ENCODE data around the gene NFS1.

The NFS1 gene

DNA sequence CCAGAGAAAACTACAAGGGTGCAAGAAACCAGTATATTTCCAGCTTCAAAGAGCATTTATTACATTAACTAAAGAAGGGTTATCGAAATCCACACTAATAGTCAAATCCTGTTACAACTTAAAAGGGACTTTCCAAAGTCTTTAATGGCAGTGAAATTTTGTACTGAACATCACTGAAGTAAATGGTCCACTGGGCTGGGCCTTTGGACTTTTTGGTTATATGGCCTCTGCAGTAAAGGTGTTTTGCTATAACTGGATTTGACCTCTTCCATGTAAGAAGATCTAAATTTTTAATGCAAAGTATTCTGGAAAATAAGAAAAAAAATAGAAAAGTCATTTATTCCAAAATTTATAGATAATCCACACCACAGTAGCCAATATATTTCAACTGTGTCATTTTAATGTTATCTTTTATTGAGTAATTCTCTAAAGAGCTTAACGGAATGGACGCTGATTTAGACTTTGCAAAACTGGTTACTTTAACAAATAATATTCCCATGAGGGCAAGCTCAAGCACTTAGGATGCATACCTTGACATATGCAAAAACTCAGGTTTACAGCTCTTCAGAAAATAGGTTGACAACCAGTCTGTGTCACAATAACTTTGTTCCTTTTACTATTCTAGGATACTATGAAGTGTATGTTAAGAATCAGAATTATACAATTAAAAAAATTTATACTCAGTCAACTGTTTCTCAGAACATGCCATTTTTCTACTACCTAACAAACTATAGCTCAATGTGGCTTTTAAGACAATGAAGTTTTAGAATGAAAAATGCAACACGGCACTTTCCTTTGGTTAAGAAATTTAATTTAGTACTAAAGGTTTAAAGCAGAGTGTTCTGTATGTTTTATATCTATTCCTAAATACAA lies 35.9 kb upstream of the NFS1 start:
- Histone ChIP-seq H3K27ac (replicated peaks) (no peak overlapping the region), H3K4me3 (replicated peaks; ENCODE audit: insufficient read depth, low read length) (no peak overlapping the region), H3K27me3 (ENCODE audit: insufficient read depth, poor library complexity, severe bottlenecking) (no peaks in the 10 kb centered on the region)
- TF ChIP-seq GABPA (IDR thresholded peaks at IDR 0.05; ENCODE audit: low read depth) (no peak), SPI1 (IDR thresholded peaks at IDR 0.05; ENCODE audit: borderline replicate concordance, low read depth) (no peak), POLR2AphosphoS5 (IDR thresholded peaks at IDR 0.05; ENCODE audit: low read depth) (no peak)
- TF ChIP-seq, protein P1, sequence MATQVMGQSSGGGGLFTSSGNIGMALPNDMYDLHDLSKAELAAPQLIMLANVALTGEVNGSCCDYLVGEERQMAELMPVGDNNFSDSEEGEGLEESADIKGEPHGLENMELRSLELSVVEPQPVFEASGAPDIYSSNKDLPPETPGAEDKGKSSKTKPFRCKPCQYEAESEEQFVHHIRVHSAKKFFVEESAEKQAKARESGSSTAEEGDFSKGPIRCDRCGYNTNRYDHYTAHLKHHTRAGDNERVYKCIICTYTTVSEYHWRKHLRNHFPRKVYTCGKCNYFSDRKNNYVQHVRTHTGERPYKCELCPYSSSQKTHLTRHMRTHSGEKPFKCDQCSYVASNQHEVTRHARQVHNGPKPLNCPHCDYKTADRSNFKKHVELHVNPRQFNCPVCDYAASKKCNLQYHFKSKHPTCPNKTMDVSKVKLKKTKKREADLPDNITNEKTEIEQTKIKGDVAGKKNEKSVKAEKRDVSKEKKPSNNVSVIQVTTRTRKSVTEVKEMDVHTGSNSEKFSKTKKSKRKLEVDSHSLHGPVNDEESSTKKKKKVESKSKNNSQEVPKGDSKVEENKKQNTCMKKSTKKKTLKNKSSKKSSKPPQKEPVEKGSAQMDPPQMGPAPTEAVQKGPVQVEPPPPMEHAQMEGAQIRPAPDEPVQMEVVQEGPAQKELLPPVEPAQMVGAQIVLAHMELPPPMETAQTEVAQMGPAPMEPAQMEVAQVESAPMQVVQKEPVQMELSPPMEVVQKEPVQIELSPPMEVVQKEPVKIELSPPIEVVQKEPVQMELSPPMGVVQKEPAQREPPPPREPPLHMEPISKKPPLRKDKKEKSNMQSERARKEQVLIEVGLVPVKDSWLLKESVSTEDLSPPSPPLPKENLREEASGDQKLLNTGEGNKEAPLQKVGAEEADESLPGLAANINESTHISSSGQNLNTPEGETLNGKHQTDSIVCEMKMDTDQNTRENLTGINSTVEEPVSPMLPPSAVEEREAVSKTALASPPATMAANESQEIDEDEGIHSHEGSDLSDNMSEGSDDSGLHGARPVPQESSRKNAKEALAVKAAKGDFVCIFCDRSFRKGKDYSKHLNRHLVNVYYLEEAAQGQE (IDR thresholded peaks at IDR 0.05; ENCODE audit: insufficient replicate concordance, low read depth): no peak
- TF ChIP-seq, protein P2, sequence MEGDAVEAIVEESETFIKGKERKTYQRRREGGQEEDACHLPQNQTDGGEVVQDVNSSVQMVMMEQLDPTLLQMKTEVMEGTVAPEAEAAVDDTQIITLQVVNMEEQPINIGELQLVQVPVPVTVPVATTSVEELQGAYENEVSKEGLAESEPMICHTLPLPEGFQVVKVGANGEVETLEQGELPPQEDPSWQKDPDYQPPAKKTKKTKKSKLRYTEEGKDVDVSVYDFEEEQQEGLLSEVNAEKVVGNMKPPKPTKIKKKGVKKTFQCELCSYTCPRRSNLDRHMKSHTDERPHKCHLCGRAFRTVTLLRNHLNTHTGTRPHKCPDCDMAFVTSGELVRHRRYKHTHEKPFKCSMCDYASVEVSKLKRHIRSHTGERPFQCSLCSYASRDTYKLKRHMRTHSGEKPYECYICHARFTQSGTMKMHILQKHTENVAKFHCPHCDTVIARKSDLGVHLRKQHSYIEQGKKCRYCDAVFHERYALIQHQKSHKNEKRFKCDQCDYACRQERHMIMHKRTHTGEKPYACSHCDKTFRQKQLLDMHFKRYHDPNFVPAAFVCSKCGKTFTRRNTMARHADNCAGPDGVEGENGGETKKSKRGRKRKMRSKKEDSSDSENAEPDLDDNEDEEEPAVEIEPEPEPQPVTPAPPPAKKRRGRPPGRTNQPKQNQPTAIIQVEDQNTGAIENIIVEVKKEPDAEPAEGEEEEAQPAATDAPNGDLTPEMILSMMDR (IDR thresholded peaks at IDR 0.05; ENCODE audit: insufficient read depth, low read length): no peak
- DNase-seq (ENCODE audit: low read depth in 1 of 2, low spot score in 1 of 2): no peak

DNA sequence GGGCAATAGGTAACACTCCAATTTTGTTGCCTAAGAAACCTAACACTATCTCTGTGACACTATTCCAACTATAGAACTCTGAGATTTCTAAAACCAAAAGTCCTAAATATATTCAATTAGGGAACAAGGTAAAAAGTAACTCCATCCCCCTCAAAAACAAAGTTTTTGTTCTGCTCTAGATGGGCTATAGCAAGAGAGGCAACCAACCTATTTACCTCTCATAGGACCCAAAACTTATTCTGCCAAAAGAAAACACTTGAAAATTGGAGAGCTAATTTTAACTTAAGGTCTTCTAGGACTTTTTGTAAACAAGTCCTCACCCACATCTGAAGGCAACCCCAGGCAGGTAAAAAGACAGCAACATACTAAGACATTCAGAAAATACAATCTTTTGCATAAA lies 35.2 kb upstream of the NFS1 start:
- H3K27ac ChIP-seq (replicated peaks): no peak overlapping the region
- no peaks in the 10 kb centered on the region for H3K27me3 ChIP-seq (ENCODE audit: insufficient read depth, poor library complexity, severe bottlenecking)
- no peak overlapping the region for H3K4me3 ChIP-seq (replicated peaks; ENCODE audit: insufficient read depth, low read length)
- no peak for TF ChIP-seq GABPA (IDR thresholded peaks at IDR 0.05; ENCODE audit: low read depth)
- no peak for TF ChIP-seq SPI1 (IDR thresholded peaks at IDR 0.05; ENCODE audit: borderline replicate concordance, low read depth)
- TF ChIP-seq, protein P2 (IDR thresholded peaks at IDR 0.05; ENCODE audit: insufficient read depth, low read length): no peak
- TF ChIP-seq, protein P1 (IDR thresholded peaks at IDR 0.05; ENCODE audit: insufficient replicate concordance, low read depth): no peak
- TF ChIP-seq POLR2AphosphoS5 (IDR thresholded peaks at IDR 0.05; ENCODE audit: low read depth): no peak
- no peak for DNase-seq (ENCODE audit: low read depth in 1 of 2, low spot score in 1 of 2)

DNA sequence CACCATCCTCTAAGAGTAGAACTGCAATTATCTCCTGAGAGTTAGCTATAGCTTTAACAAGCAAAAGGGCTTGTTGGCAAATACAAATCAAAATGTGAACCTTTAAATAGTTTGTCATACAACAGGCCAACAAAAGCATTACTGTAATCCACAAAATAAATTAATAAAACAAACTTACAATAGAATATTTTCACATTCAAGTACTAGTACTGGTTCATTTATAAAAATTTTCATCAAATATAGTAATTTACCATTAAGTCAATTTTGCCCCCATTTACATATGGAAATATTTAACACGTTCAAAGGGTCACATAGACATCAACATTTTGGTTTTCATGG lies 33.5 kb upstream of the NFS1 start:
- no peak for DNase-seq (ENCODE audit: low read depth in 1 of 2, low spot score in 1 of 2)
- Histone ChIP-seq H3K4me3 (replicated peaks; ENCODE audit: insufficient read depth, low read length) (no peak overlapping the region), H3K27me3 (ENCODE audit: insufficient read depth, poor library complexity, severe bottlenecking) (no peaks in the 10 kb centered on the region), H3K27ac (replicated peaks) (no peak overlapping the region)
- TF ChIP-seq, protein P1 (IDR thresholded peaks at IDR 0.05; ENCODE audit: insufficient replicate concordance, low read depth): no peak
- TF ChIP-seq SPI1 (IDR thresholded peaks at IDR 0.05; ENCODE audit: borderline replicate concordance, low read depth) (no peak), GABPA (IDR thresholded peaks at IDR 0.05; ENCODE audit: low read depth) (no peak), POLR2AphosphoS5 (IDR thresholded peaks at IDR 0.05; ENCODE audit: low read depth) (no peak)

Measured in HL-60 (cell line).